Thoracic aorta (tissue), 2 donors: ENCODE results near the gene GPR143. TPM values are rescaled to one million over a fixed set of nuclear protein-coding genes. Genes with fewer than 3 reads are reported as not detected.

ENCODE experiments used
- ATAC-seq: fragments of 150-250 bp; one replicate; pipeline ENCODE4 v1.8.0; 2017; ENCODE audit warnings: low read depth; ENCODE audit not compliant: insufficient number of reproducible peaks, low FRiP score
- DNase-seq: peaks from one replicate; pipeline ENCODE4 v3.0.0-alpha.2; 2020; ENCODE audit warnings: low spot score
- H3K27ac ChIP-seq, 2 donors: fragments of 200-600 bp; sonication (generic); 1 replicate in 1 of 2; 2 replicates in 1 of 2; pipeline ENCODE4 v1.5.1; 2016; ENCODE audit warnings: mild to moderate bottlenecking in 2 of 2, moderate library complexity in 2 of 2
- H3K27me3 ChIP-seq: fragments of 200-600 bp; sonication (generic); replicated peaks from 2 replicates; pipeline ENCODE4 v1.6.0; 2016; ENCODE audit warnings: mild to moderate bottlenecking; ENCODE audit not compliant: insufficient read depth
- H3K36me3 ChIP-seq: fragments of 200-600 bp; sonication (generic); one replicate; pipeline ENCODE4 v1.5.1; 2016
- H3K4me1 ChIP-seq, 2 donors: fragments of 200-600 bp; sonication (generic); 1 replicate in 1 of 2; 2 replicates in 1 of 2; pipeline versions ENCODE4 v1.5.1 to v1.6.0; 2016; ENCODE audit warnings: low read depth in 2 of 2, mild to moderate bottlenecking in 1 of 2; ENCODE audit not compliant: control insufficient read depth in 1 of 2
- H3K4me3 ChIP-seq: fragments of 200-600 bp; sonication (generic); 2 replicates; pipeline ENCODE4 v1.5.1; 2016; ENCODE audit warnings: mild to moderate bottlenecking
- H3K9me3 ChIP-seq: fragments of 200-600 bp; sonication (generic); 2 replicates; pipeline ENCODE4 v1.5.1; 2016
- CTCF ChIP-seq: fragments of 200-600 bp; sonication (generic); IDR thresholded peaks from one replicate; pipeline ENCODE4 v1.5.1; 2019; ENCODE audit warnings: antibody characterized with exemption
- total RNA-seq, 2 donors: library from RNA; depleted of rRNA; stranded (reverse); fragments of >200 nt; gene quantifications; one replicate each; pipeline versions ENCODE4 v1.1.0 to v1.2.3, GENCODE V29; 2016

GPR143 gene
- total RNA-seq, 2 donors from 2014 or later, result 2.6 TPM; not detected in 1

- Histone ChIP-seq H3K27ac (no peak overlapping the region), H3K27me3 (no peaks in the 10 kb centered on the region), H3K4me3 (no peak overlapping the region), H3K36me3 (no peaks in the 10 kb centered on the region), H3K4me1 (peaks cover 0 to 11% of the 10 kb centered on the region in 2 donors), H3K9me3 (no peaks in the 10 kb centered on the region)
- no peak for DNase-seq
- ATAC-seq, result no peak
- TF ChIP-seq CTCF, result no peak
Measured at GRCh38 chrX:9788911-9789310, 23.3 kb upstream of the GPR143 start.

GRCh38 chrX:9786798-9787635 is 21.4 kb upstream of the GPR143 start:
- Histone ChIP-seq H3K27me3 (no peaks in the 10 kb centered on the region), H3K27ac (no peak overlapping the region), H3K36me3 (no peaks in the 10 kb centered on the region), H3K4me1 (peaks cover 0 to 11% of the 10 kb centered on the region in 2 donors), H3K4me3 (peak overlapping the region; percentile 53), H3K9me3 (no peaks in the 10 kb centered on the region)
- DNase-seq (no peak), ATAC-seq (no peak)
- no peak for TF ChIP-seq CTCF

GRCh38 chrX:9785944-9786797 is 20.5 kb upstream of the GPR143 start, which contains the start of gene SHROOM2:
TSS of gene SHROOM2 (plus strand) at chrX:9786429. CDS start at chrX:9786546, 117 bp downstream.
- Histone ChIP-seq H3K27ac (no peak within 1 kb of the TSS), H3K4me3 (peak within 1 kb of the TSS; percentile 53), H3K4me1 (peaks cover 0 to 11% of the 10 kb centered on the region in 2 donors), H3K36me3 (no peaks in the 10 kb centered on the region), H3K9me3 (no peaks in the 10 kb centered on the region), H3K27me3 (no peaks in the 10 kb centered on the region)
- ATAC-seq, result no peak
- no peak for DNase-seq
- no peak for TF ChIP-seq CTCF

- no peak for ATAC-seq
Measured at GRCh38 chrX:9785254-9785943, 19.8 kb upstream of the GPR143 start.

More at GRCh38 chrX:9785254-9785943, 19.8 kb upstream of the GPR143 start:
- no peak for TF ChIP-seq CTCF
- peaks cover 0 to 11% of the 10 kb centered on the region in 2 donors for H3K4me1 ChIP-seq
- no peak for DNase-seq
- peak overlapping the region; percentile 41 for H3K4me3 ChIP-seq
- H3K27me3 ChIP-seq, result no peaks in the 10 kb centered on the region
- no peak overlapping the region for H3K27ac ChIP-seq
- H3K36me3 ChIP-seq, result no peaks in the 10 kb centered on the region
- no peaks in the 10 kb centered on the region for H3K9me3 ChIP-seq
